Esophagus squamous epithelium (tissue), 4 donors: ENCODE results near the gene ATF2.

ENCODE experiments used
- CTCF ChIP-seq, 6 experiments: fragments of 450-650 bp in 4 of 6; fragments of 200-600 bp in 2 of 6; sonication (generic) in 2 of 6; IDR thresholded peaks; one replicate each; pipeline ENCODE4 v1.5.1; 2016 to 2019; ENCODE audit warnings: antibody characterized with exemption in 6 of 6, mild to moderate bottlenecking in 4 of 6, moderate library complexity in 4 of 6
- POLR2A ChIP-seq, 4 donors: fragments of 450-650 bp; IDR thresholded peaks; one replicate each; pipeline ENCODE4 v1.6.1; 2017; ENCODE audit warnings: antibody characterized with exemption in 4 of 4, mild to moderate bottlenecking in 4 of 4, moderate library complexity in 3 of 4

GRCh38 chr2:175137793-175138192 is 30.2 kb downstream of the ATF2 start:
- no peak for TF ChIP-seq CTCF (IDR thresholded peaks at IDR 0.05)
- no peak for TF ChIP-seq POLR2A (IDR thresholded peaks at IDR 0.05)
